Naive B cell (primary cell): ENCODE results near the gene SON. TPM values are rescaled to one million over a fixed set of nuclear protein-coding genes. Genes with fewer than 3 reads are reported as not detected.
"Not testable (repeated sequence)": the region's sequence is repeated elsewhere in the genome, so short reads cannot be mapped to it uniquely, and the experiment has no call there.

Source experiments
- ATAC-seq, 2 donors: fragments of 150-1000 bp; cut with Tn5 transposase; 2 replicates each; pipeline ENCODE4 v1.10.0; 2021; ENCODE audit warnings: low read depth in 2 of 2, mild to moderate bottlenecking in 2 of 2, moderate library complexity in 2 of 2
- DNase-seq: peaks from one replicate; pipeline ENCODE4 v3.0.0; 2022
- H3K27ac Mint-ChIP-seq, 6 donors: one replicate each; pipeline ENCODE4 v1.8.0; 2020 to 2022; ENCODE audit warnings: mild to moderate bottlenecking in 6 of 6, mixed read lengths in 6 of 6, moderate library complexity in 5 of 6, inconsistent platforms in 2 of 6
- H3K27me3 Mint-ChIP-seq, 3 donors: one replicate each; pipeline ENCODE4 v1.8.0; 2021 to 2022; ENCODE audit warnings: mixed read lengths in 3 of 3, mild to moderate bottlenecking in 1 of 3
- H3K36me3 Mint-ChIP-seq, 2 donors: one replicate each; pipeline ENCODE4 v1.8.0; 2020 to 2022; ENCODE audit warnings: mixed read lengths in 2 of 2, inconsistent platforms in 1 of 2, mild to moderate bottlenecking in 1 of 2
- H3K4me1 Mint-ChIP-seq, 3 donors: one replicate each; pipeline ENCODE4 v1.8.0; 2020 to 2022; ENCODE audit warnings: mixed read lengths in 3 of 3, inconsistent platforms in 1 of 3, mild to moderate bottlenecking in 1 of 3, moderate library complexity in 1 of 3
- H3K4me3 Mint-ChIP-seq, 8 donors: one replicate each; pipeline ENCODE4 v1.8.0; 2020 to 2022; ENCODE audit warnings: mild to moderate bottlenecking in 8 of 8, mixed read lengths in 8 of 8, moderate library complexity in 8 of 8, inconsistent platforms in 2 of 8
- H3K9me3 Mint-ChIP-seq, 7 donors: one replicate each; pipeline ENCODE4 v1.8.0; 2020 to 2022; ENCODE audit warnings: mixed read lengths in 7 of 7, mild to moderate bottlenecking in 5 of 7, inconsistent platforms in 2 of 7, moderate library complexity in 1 of 7
- polyA plus RNA-seq, 6 donors: library from polyadenylated mRNA; unstranded; fragments of 300-500 nt; fragmentation: Illumina TruSeq; gene quantifications; one replicate each; pipeline ENCODE4 v1.2.3, GENCODE V29; 2021; ENCODE audit warnings: low read depth in 6 of 6

The SON gene
- polyA plus RNA-seq, 6 donors from 2014 or later: 411 to 679 (median 522) TPM

DNA sequence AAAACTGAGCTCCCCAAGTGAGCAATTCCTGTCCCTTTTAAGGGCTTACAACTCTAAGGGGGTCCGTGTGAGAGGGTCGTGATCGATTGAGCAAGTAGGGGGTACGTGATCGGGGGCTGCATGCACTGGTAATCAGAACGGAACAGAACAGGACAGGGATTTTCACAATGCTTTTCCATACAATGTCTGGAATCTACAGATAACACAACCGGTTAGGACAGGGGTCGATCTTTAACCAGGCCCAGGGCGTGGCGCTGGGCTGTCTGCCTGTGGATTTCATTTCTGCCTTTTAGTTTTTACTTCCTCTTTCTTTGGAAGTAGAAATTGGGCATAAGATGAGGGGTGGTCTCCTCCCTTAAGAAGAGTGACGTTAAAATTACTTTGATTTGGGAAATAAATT, 74.7 kb downstream of the SON start:
- not testable (repeated sequence) for H3K9me3 Mint-ChIP-seq, H3K4me3 Mint-ChIP-seq, DNase-seq, ATAC-seq, H3K27me3 Mint-ChIP-seq, H3K4me1 Mint-ChIP-seq
- Mint-ChIP-seq H3K36me3 (peaks cover 8 to 13% of the 10 kb centered on the region in 2 donors), H3K27ac (peak overlapping the region in 3 of 6 donors; percentile 13 to 87 (median 16))

DNA sequence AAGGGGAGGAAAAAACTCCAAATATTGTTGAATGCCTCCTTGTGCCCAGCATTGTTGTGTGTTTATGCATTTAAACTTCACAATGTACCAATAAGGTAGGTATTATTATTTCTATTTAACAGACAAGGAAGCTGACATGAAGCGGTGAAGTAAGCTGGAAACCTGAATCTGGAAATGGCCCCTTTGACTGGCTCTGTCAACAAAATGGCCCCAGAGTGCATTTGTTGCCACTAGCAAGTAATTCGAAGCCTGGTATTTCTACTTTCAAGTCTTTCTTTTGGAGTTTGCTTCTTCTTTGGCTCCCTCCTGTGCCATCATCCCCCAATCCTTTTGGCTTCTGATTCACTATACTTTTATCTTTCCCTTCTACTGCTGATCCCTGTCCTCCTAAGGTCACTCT, 75.6 kb downstream of the SON start:
- Mint-ChIP-seq H3K27ac (peak overlapping the region in 3 of 6 donors; percentile 4 to 44 (median 19)), H3K4me3 (no peak overlapping the region), H3K4me1 (peaks cover 4 to 10% (median 7%) of the 10 kb centered on the region in 3 donors), H3K36me3 (peaks cover 8 to 13% of the 10 kb centered on the region in 2 donors), H3K27me3 (no peaks in the 10 kb centered on the region), H3K9me3 (peaks cover 0 to 3% (median 0%) of the 10 kb centered on the region in 7 donors)
- DNase-seq (no peak), ATAC-seq (no peak)

DNA sequence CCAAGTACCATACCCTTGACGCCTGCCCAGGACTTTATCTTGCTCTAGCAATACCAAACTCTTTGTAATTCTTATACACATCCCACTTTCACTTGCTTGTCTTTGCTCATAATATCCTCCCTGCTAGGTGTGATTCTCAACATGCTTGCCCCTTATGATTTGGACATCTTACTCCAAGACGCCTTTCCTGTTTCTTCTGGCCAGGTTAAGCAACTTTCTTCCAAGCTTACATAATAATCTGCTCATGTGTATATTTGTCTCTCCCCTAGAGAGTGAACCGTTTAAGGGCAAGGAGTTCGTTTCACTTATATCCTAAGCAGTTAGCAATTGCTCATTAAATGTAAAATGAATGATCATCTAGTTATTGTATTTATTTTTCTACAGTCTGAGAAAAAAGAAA, 76.9 kb downstream of the SON start:
- ATAC-seq (no peak), DNase-seq (no peak)
- Mint-ChIP-seq H3K4me1 (peaks cover 4 to 10% (median 7%) of the 10 kb centered on the region in 3 donors), H3K36me3 (peaks cover 8 to 13% of the 10 kb centered on the region in 2 donors), H3K4me3 (no peak overlapping the region), H3K27me3 (no peaks in the 10 kb centered on the region), H3K27ac (peak overlapping the region in 1 of 6 donors; percentile 47), H3K9me3 (peaks cover 0 to 3% (median 0%) of the 10 kb centered on the region in 7 donors)

DNA sequence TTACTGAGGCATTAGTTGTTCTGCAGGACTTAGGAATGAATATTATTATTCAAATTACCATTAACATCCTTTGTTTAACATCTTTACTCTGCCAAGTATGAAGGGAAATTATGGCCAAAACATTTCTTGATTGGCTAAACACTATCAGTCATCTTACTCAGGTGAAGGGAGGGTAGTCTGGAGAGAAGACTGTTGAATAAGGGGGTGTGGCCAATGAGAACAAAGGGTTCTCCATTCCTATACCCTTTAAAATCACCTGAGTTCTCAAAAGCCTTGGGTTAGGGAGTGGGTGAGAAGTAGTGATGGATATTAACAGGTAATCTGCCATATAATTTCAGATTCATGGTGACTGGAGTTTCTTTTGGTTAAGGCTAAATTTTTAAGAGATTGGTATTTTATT, 79.4 kb downstream of the SON start:
- Mint-ChIP-seq H3K36me3 (peaks cover 8 to 12% of the 10 kb centered on the region in 2 donors), H3K27me3 (no peaks in the 10 kb centered on the region), H3K9me3 (peaks cover 0 to 3% (median 0%) of the 10 kb centered on the region in 7 donors), H3K4me1 (peaks cover 4 to 6% (median 6%) of the 10 kb centered on the region in 3 donors), H3K4me3 (no peak overlapping the region), H3K27ac (peak overlapping the region in 3 of 6 donors; percentile 16 to 77 (median 73))
- ATAC-seq: no peak
- DNase-seq: no peak

DNA sequence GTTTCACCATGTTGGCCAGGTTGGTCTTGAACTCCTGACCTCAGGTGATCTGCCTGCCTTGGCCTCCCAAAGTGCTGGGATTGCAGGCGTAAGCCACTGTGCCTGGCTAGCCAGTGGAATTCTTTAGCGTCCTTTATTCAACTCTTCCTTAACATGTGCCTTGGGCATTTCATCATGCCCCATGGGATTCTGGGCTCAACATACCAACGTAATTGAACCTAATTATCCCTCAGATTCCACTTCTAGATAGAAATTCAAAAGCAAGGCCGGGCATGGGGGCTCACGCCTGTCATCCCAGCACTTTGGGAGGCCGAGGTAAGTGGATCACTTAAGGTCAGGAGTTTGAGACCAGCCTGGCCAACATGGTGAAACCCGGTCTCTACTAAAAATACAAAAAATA, 83.3 kb downstream of the SON start:
- not testable (repeated sequence) for H3K4me3 Mint-ChIP-seq, H3K9me3 Mint-ChIP-seq, ATAC-seq, H3K36me3 Mint-ChIP-seq, DNase-seq, H3K4me1 Mint-ChIP-seq, H3K27ac Mint-ChIP-seq, H3K27me3 Mint-ChIP-seq

Other genes with a start within 250 kb of the SON start
- 100 to 1,000 TPM in 5 of 6 donors, 10 to 100 TPM in 1; 99.7 to 142 (median 126) TPM for gene IFNAR1, start 218.1 kb upstream of the SON start, polyA plus RNA-seq
- gene IFNGR2, start 139.6 kb upstream of the SON start, polyA plus RNA-seq: 100 to 1,000 TPM; 120 to 177 (median 144) TPM
- gene TMEM50B, start 63.1 kb upstream of the SON start, polyA plus RNA-seq: 10 to 100 TPM; 35.5 to 46.2 (median 40.6) TPM
- gene DNAJC28, start 51.3 kb upstream of the SON start, polyA plus RNA-seq: 1 to 10 TPM in 2 of 6 donors, under 1 TPM in 3, not detected in 1; 0.38 to 1.6 (median 0.93) TPM
- gene GART, start 921 bp upstream of the SON start, polyA plus RNA-seq: 10 to 100 TPM; 24.8 to 38.4 (median 32.2) TPM
- 1 to 10 TPM in 5 of 6 donors, not detected in 1; 1.2 to 2.4 (median 2.1) TPM for gene DONSON, start 45.6 kb downstream of the SON start, polyA plus RNA-seq
- gene CRYZL1, start 98.7 kb downstream of the SON start, polyA plus RNA-seq: 10 to 100 TPM; 28.5 to 44.4 (median 34.9) TPM
- 1 to 10 TPM in 2 of 6 donors, under 1 TPM in 3, not detected in 1; 0.12 to 1.4 (median 0.60) TPM for gene ITSN1, start 99.5 kb downstream of the SON start, polyA plus RNA-seq